Aortic smooth muscle cell (primary cell): ENCODE results near the gene TRIP6. TPM values are rescaled to one million over a fixed set of nuclear protein-coding genes. Genes with fewer than 3 reads are reported as not detected.

ENCODE experiments used
- total RNA-seq: library from RNA; depleted of rRNA; stranded (reverse); fragments of >200 nt; gene quantifications from 2 replicates; pipeline ENCODE4 v1.2.3, GENCODE V29; 2014

Gene TRIP6, protein sequence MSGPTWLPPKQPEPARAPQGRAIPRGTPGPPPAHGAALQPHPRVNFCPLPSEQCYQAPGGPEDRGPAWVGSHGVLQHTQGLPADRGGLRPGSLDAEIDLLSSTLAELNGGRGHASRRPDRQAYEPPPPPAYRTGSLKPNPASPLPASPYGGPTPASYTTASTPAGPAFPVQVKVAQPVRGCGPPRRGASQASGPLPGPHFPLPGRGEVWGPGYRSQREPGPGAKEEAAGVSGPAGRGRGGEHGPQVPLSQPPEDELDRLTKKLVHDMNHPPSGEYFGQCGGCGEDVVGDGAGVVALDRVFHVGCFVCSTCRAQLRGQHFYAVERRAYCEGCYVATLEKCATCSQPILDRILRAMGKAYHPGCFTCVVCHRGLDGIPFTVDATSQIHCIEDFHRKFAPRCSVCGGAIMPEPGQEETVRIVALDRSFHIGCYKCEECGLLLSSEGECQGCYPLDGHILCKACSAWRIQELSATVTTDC
- 89.4 and 93.8 TPM in 2 replicates for total RNA-seq

GRCh38 chr7:100867040-100867775 lies at the start of gene TRIP6:
Gene TRIP6 (plus strand): TSS chr7:100867387. CDS start chr7:100867498, 111 bp downstream.

GRCh38 chr7:100827330-100828226 lies 39.6 kb upstream of the TRIP6 start, which contains the start of gene EPHB4:
Gene EPHB4 (minus strand): TSS chr7:100827523. CDS start chr7:100827030, 493 bp downstream.

DNA sequence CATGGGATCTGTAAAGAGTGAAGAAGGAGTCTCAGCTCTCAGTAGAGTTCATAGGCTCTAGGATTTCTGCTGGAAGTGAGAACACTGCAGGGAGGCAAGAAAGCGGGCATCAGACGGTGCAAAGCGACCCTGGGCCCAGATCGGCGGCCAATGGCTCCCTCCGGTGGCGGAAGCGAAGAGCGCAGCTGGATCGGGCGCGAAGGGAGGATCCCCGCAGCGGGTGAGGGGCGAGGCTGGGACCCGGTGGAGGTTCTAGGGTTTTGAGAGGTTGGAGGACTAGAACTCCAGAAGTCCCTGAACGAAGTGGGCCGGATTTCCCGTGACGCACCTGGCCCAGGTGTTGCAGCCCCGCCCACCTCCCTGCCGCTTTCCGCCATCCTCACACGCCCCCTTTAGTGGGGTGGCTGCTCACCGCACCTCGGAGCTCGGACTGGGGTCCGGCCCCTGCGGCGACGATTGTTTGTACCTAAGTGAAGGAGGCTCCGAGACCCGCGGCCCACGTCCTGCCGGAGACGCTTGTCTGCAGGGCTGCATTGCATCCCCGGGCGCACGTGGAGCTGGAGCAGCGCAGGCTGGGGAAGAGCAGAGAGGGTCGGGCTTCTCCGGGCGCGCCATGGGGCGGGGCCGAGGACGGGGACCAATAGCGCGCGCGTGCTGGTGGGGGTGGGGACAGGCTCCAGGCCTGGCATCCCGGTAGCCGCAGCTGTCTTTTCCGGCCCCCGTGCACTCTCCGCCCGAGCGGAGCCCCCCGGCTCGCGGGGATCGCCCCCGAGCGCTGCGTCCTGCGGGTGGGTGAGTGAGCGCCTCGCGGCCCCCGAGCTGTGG lies 14.9 kb upstream of the TRIP6 start, which contains the start of gene SLC12A9:
SLC12A9 (plus strand) TSS at position 666 of the 825 bp plus-strand sequence. CDS start 1,485 bp downstream, outside the sequence.

GRCh38 chr7:100874577-100875355 lies 7.6 kb downstream of the TRIP6 start, which contains the start of gene SRRT:
Gene SRRT (plus strand): TSS chr7:100875103. CDS start chr7:100875591, 488 bp downstream.

DNA sequence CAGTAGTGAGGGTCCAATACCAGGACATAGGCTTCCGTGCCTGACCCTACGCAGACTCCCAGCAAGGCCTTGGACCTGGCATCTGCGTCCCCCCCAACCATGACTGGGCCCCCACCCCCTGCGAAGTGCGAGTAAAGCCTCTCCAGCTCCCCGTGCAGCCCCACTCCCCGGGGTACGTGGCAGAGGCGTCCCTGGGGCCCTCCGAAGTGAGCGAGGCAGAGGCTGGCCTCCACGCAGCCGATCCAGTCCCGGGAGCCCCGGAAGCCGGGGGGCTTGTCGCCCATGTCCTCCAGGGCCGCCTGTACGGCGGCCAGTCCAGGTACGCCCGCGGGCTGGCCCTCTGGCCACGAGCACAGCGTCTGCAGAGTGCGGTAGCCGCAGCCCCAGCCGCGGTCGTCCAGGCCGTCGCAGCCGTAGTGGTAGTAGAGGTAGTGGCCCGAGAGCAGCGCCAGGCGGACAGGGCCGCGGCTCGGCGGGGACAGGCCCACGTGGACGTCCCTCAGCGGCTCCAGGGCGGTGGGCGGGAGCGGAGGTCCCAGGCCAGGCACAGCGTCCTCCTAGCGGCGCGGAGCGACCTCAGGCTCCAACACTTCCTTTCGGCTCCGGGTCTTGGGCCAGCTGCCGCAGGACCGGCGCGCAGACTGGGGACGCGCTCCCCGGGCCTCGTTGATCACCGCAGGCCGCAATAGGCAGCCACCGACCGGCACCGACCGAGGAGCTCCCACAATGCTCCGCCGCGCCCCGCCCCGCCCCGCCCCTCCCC lies 22.0 kb downstream of the TRIP6 start, which contains the start of gene UFSP1:
UFSP1 (minus strand) TSS at position 728 of the 763 bp plus-strand sequence; CDS start at position 284, 444 bp downstream.

GRCh38 chr7:100895701-100895955 lies 28.4 kb downstream of the TRIP6 start, which contains the start of gene ACHE:
Gene ACHE (minus strand): TSS chr7:100895888. CDS start chr7:100894232, 1,656 bp downstream.

Other genes with a start within 250 kb of the TRIP6 start
- gene TFR2, start 225.8 kb upstream of the TRIP6 start, total RNA-seq, result 0.31 and 0.40 TPM in 2 replicates
- gene ACTL6B, start 210.9 kb upstream of the TRIP6 start, total RNA-seq, result not detected in 2 replicates
- gene GNB2, start 193.6 kb upstream of the TRIP6 start, total RNA-seq, result 84.4 and 86.5 TPM in 2 replicates
- 11.4 and 11.8 TPM in 2 replicates for gene GIGYF1, start 173.1 kb upstream of the TRIP6 start, total RNA-seq
- gene POP7, start 161.3 kb upstream of the TRIP6 start, total RNA-seq, result 30.2 and 34.5 TPM in 2 replicates
- gene EPO, start 146.9 kb upstream of the TRIP6 start, total RNA-seq, result not detected in 2 replicates
- gene ZAN, start 133.8 kb upstream of the TRIP6 start, total RNA-seq, result not detected in 2 replicates
- gene EPHB4, start 39.9 kb upstream of the TRIP6 start, total RNA-seq, result 14.1 and 16.4 TPM in 2 replicates
- 9.7 and 13.2 TPM in 2 replicates for gene SLC12A9, start 14.7 kb upstream of the TRIP6 start, total RNA-seq
- 37.4 and 52.7 TPM in 2 replicates for gene SRRT, start 7.7 kb downstream of the TRIP6 start, total RNA-seq
- gene UFSP1, start 22.3 kb downstream of the TRIP6 start, total RNA-seq, result 3.1 and 4.9 TPM in 2 replicates
- not detected in 2 replicates for gene ACHE, start 28.5 kb downstream of the TRIP6 start, total RNA-seq
- gene MUC3A, start 82.1 kb downstream of the TRIP6 start, total RNA-seq, result not detected in 2 replicates
- 0.13 and 0.37 TPM in 2 replicates for gene MUC12, start 102.2 kb downstream of the TRIP6 start, total RNA-seq
- gene MUC17, start 152.7 kb downstream of the TRIP6 start, total RNA-seq, result under 0.01 TPM in 1 of 2 replicates, not detected in the other
- 21.1 and 23.5 TPM in 2 replicates for gene TRIM56, start 218.1 kb downstream of the TRIP6 start, total RNA-seq